Measurements from ENCODE around the gene AAMP.

DNA sequence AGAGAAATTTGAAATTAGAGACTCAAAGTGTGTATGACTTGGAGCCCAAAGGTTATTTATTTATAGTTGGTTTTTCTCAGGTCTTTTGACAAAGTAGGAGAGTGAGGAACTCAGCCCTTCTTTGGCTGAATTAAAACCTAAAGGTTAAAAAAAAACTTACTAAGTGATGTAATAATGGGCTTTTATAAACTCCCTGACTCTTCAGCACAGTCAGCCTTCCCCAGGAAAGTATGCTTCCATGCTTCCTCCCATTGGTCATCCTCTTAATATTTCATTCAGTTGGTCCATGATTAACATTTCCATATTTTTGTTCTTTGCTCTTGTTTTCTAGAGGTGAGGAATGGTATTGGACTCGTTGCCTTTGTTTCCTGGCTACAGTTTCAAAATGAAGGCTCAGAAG lies 45.8 kb downstream of the AAMP start:
- TF ChIP-seq EP300 (IDR thresholded peaks at IDR 0.05; ENCODE audit: borderline replicate concordance) (no peak), MAX (IDR thresholded peaks at IDR 0.05) (no peak), CREB1 (IDR thresholded peaks at IDR 0.05; ENCODE audit: low read depth) (no peak), CEBPB (IDR thresholded peaks at IDR 0.05) (no peak), TEAD4 (IDR thresholded peaks at IDR 0.05) (no peak), REST (IDR thresholded peaks at IDR 0.05; ENCODE audit: low read depth) (no peak), FOXM1 (IDR thresholded peaks at IDR 0.05; ENCODE audit: borderline replicate concordance, low read depth) (no peak), NFIC (IDR thresholded peaks at IDR 0.05) (no peak), YY1 (IDR thresholded peaks at IDR 0.05; ENCODE audit: low read depth) (no peak), TAF1 (IDR thresholded peaks at IDR 0.05; ENCODE audit: low read depth) (no peak), ZBTB7A (IDR thresholded peaks at IDR 0.05; ENCODE audit: low read depth) (no peak), RAD21 (IDR thresholded peaks at IDR 0.05; ENCODE audit: low read depth) (no peak)
